ENCODE results near the gene DNAJC13.
A peak's percentile ranks its signal among the peaks of the same experiment; 100 is the strongest.
"Not testable (repeated sequence)": the region's sequence is repeated elsewhere in the genome, so short reads cannot be mapped to it uniquely, and the experiment has no call there.

Gene DNAJC13

DNA sequence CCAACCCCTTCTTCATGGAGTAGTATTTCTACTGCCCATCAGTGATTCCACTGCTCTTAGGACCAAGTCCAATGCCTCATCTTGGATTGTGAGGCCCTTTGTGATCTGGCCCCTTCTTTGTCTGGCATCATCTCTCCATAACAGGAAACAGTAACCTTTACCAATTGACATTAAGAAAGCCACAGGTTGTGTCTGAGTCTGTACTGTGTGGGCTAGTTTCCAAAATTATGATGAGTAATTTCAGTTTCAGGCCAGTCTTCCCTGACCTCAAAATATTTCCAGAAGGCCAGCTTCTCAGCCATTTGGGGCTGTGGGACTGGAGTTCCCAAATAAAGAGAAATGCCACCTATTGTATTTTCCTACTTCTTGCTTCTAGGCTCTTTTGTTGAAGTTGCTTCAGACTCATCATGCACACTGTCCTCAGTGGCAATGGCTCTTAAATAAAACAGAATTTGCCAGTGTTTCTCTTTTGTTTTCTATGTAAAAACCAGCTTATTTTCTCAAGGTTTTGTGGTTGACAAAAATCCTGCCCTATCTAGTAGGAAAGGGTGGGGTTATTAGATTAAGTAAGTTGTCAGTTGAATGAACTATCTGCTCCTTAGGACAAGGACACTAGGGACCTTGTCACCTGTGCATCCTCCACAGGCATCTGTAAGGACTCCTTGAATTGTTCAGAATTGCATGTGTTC lies 132.7 kb downstream of the DNAJC13 start:
- DNase-seq, result no peak

DNA sequence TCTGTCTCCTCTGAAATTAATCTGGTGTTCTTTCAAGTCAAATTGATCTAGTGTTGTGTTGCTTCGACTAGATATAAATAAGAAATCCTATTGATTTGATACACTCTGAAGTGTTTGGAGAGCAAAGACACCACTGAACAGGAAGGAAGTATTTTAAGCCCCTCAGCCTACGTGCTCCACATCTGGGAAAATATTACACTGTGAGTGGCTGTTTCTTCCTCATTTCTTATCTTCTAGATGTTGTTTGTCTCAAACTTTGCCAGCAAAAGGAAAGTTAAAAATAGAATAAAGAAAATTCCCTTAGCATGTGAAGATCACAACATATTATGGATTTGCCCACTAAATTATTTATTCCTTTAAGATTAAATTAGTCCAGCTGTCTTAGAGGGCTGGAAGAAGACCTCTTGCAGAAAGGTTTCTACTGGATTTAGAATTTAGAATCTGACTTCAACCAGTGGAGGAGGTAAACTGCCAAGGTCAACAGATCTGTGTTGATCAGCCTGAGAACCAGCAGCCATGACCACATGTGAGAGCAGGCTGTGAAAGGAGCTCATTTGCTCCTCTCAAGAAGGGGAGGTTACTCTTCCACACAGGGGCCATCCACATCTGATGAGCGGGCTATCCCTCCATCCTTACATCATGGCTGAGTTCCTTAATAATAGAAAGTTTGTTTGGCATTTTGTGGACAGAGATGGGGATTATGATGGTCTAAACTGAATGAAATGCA lies 133.4 kb downstream of the DNAJC13 start:
- DNase-seq, result no peak

DNA sequence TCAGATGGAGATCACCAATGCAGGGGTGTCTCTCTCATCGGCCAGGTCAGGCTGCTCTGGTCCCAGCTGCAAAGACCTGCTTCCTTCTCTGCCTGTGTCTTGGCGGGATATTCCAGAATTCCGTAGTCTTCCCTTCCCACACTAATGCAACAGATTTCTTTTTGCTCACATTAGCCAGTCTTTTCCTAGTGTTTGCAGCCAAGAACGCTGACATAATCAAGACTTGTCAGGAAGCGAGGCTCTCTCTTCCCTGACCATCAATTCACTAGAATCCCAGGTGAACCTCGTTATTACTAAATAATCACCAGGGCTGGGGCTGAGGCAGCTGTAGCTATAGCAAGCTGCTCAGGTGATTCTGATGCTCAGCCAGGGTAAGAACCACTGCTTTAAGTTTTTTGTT lies 136.5 kb downstream of the DNAJC13 start:
- DNase-seq, result no peak

DNA sequence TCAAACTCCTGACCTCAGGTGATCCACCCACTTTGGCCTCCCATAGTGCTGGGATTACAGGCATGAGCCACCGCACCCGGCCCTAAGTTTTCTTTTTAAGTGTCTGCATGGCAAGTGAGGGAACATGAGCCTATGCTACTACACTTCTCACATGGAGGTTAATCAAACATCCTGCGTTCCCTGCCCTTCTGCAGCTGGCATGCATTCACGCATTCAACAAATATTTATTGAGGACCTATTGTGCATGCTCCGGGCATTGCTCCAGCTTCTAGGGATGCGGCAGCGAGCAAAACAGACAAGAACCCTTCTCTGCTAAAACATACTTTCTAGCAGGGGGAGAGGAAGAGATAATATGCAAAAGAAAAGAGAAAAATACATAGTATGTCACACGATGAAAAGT lies 137.1 kb downstream of the DNAJC13 start:
- DNase-seq, result peak; percentile 55

DNA sequence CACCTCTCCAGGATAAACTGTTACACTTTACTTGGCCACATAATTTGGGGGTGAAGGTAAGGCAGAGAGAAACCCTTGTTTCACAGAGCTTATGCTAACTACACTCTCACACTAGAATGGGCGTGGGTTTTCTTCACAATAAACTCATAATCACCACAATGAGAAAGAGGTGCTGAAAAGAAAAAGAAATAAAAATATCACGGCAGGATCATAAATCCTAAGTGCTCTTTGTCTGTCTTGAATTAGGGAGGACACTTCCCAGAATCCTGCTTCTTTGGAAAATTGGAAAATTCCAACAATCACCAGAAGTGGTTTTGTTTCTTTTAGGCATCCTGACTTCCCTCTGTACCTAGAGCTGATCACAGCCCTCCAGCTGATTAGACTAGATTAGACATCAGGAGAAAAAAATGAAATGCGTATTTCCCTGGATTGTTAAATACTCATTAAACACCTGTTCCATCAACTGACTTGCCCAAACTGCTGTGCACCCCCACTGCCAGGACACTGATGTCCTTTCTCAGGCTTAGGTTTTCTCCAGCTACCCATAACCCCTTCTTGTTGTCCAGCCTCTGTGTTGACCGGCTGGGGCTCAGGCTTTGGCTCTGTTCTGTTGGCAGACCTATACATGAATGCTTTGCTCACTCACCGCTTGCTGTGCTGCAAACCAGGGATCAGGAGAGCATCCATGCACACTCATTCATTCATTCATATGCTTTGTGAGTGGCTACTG lies 138.2 kb downstream of the DNAJC13 start:
- no peak for DNase-seq

DNA sequence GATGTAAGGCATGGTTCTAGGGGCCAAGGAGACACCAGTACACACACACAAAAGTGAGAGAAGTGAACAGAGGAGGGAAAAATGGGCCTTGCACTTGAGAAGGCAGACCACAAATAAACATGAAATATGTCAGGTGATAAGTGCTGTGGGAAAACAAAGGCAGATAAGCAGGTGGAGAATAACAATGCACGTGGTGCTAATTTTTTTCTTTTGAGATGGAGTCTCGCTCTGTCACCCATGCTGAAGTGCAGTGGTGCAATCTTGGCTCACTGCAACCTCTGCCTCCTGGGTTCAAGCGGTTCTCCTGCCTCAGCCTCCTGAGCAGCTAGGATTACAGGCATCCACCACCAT lies 138.7 kb downstream of the DNAJC13 start:
- not testable (repeated sequence) for DNase-seq

DNA sequence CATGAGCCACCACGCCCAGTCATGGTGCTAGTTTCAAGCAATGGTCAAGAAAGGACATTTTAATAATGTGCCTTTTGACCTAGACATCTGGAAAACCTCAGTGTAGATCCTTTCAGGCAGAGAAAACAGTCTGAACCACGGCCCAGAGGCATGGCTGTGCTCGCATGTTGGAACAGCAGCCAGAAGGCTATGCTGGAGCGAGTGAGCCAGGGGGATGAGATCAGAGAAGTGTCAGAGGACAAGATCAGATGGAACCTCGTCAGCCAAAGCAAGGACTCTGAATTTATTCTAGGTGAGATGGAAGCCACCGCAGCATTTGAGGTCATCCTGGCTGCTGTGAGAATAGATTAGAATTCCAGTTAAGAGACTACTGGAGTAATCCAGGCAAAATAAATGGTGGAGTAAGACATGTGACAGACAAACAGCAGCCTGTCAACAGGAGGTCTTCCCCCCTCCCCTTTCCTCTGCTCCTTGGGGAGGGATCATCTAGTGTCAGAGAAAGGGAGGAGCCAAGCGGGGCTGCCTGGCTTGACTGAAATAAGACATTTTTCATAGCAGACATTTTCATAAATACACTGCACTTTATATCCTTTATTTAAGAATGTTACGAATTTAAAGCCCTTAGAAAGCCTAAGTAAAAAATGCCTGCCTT lies 139.3 kb downstream of the DNAJC13 start:
- no peak for DNase-seq

DNA sequence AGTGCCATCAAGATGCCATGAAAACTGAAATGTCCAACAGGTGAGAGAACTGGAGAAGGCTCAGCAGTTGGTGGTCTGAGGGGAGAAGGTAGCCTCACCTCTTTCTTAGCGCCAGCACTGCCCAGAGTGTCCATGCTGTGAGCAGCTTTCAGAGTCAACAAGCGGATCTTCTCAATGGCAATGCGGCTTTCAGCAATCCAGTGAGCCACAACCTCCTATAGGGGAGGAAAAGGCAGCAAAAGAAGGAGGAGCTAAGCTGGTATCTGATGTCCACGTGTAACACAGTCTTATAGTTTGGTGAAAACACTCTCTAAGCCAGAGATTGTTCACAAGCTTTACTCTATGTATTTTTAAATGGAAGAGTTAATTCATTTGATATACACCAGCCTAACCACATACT lies 143.7 kb downstream of the DNAJC13 start:
- no peak for DNase-seq

DNA sequence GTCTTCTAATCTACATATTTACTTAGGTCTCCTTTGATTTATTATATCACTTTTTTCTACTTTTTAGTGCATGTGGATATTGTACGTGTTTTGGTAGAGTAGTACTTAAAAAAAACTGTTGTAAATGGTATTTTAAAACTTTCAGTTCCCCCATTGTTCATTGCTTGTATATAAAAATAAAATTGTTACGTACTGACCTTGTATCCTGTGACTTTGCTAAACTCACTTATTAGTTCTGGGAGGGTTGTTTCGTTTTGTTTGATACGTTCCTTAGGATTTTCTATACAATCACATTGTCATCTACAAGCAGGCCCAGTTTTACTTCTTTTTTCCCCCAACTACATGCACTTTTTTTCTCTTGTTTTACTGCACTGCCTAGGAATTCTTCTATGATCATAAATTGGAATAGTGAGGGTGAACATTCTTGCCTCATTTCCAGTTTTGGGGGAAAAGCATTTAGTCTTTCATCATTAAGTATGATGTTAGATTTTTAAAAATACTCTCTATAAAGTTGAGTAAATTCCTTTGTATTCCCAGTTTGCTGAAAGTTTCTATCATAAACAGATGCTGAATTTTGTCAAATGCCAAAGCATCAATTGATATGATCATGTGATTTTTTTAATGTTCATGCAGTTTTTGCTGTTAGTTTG lies 146.2 kb downstream of the DNAJC13 start:
- no peak for DNase-seq

DNA sequence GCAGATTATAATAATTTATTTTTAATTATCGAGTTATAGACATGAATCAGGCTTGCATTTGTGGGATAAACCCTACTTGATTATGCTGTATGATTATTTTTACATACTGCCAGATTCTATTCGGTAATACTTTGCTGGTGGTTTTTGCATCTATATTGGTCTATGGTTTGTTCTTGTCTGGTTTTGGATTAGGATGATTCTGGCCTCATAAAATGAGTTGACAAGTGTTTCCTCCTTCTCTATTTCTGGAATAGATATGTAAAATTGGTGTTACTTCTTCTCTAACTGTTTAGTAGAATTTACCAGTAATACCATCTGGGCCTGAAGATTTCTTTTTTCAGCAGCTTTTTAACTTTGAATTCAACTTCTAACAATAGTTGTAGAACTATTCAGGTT lies 146.8 kb downstream of the DNAJC13 start:
- DNase-seq, result no peak

DNA sequence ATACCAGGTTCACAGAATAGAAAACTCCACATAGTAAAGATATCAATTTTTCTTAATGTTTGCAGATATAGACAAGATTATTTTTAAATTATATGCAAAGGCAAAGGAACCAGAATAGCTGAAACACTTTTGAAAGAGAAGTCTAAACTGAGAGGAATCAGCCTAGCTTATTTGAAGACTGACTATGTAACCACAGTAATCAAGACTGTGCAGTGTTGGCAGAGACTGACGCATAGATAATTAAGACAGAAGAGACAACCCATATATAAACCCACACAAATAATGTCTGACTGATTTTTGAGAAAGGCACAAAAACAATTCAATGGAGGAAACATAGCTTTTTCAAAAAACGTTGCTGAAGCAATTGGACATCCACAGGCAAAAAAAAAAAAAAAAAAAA lies 151.1 kb downstream of the DNAJC13 start:
- DNase-seq, result no peak

DNA sequence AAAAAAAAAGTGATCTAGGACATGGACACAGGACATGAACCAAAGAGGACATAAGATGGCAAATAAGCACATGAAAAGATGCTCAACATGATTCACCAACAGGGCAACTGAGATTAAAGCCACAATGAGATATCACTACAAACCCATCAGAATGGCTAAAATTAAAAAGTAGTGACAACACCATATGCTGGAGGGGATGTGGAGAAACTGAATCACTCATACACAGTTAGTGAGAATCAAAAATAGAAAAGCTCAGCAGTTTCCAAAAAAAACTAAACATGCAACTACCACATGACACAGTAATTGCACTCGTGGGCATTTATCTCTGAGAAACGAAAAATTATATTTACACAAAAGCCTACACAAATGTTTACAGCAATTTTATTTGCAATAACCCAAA lies 151.9 kb downstream of the DNAJC13 start:
- no peak for DNase-seq

DNA sequence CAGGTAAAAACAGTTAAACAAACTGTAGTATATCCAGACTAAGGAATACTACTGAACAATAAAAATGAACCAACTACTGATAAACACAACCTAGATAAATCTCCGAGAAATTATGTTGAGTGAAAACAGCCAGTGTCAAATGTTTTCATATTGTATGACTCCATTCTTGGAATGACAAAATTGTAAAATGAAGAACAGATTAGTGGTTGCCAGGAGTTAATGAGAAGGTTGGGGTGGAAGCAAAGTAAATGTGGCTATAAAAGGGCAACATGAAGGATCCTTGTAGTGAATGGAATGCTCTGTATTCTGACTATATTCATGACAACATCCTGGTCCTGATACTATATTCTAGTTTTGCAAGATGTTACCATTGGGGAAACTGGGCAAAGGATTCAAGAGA lies 152.3 kb downstream of the DNAJC13 start:
- no peak for DNase-seq

DNA sequence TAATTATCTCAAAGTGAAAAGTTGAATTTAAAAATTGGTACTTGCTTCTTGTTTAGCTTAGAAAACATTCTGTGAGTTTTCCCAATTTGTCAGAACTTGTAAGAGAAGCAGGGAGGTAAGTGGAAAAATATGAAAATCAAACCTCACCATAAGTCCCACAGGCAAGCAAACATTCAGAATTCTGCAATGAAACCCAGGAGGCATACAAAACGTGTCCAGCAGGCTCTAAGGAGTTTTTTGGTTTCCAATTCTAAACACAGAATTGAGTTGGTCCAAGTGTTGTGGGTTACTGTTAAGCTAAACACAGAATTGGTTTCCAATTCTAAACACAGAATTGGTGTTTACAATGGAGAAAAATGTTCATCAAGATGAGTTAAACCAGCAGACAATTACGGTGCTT lies 152.7 kb downstream of the DNAJC13 start:
- no peak for DNase-seq

DNA sequence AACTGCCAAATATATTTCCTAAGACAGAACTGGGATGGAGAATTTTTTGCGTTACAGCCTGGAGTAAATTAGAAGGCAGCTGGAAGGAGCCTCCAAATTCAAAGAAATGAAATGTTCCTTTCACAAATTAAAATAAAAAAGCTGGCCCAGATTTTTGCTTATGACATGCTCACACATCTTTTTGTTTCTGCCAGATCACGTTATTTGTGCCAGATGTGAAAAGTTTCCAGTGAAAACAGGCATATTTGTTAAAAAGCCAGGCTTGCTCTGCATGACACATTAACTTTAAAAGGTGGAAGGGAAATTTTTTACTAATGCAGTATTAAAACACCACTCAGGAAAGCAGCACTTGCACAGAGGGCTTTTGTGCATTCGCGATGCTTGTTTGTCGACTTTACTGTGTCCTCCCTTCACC lies 156.5 kb downstream of the DNAJC13 start:
- no peak for DNase-seq

DNA sequence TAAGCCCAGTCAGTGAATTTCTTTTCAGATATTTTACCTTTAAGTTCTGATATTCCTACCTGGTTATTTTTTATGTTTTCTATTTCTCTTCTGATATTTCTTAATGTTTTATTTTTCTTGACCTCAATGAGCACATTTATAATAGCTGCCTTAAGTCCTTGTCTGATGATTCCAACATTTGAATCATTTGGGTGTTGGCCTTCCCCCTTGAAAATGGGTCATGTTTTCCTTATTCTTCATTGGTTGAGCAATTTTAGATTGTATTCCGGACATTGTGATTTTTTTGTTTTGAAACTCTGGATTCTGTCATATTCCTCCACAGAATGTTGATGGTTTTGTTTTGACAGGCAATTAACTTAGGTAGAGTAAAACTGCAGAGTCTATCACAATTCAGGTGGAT lies 170.1 kb downstream of the DNAJC13 start:
- DNase-seq, result no peak
